Brain microvascular endothelial cell (primary cell): Measurements from ENCODE around the gene TMEM273.
A peak's percentile ranks its signal among the peaks of the same experiment; 100 is the strongest.

Experiments
- DNase-seq: peaks from one replicate; pipeline ENCODE4 v3.0.0-alpha.2; 2020
- H3K27ac ChIP-seq: fragments of 250-450 bp; sonication (Bioruptor Pico); 2 replicates; pipeline ENCODE4 v1.5.1; 2020; ENCODE audit warnings: mild to moderate bottlenecking, moderate library complexity
- H3K27me3 ChIP-seq: fragments of 250-450 bp; sonication (Bioruptor Pico); replicated peaks from 2 replicates; pipeline ENCODE4 v1.5.1; 2020; ENCODE audit warnings: mild to moderate bottlenecking
- H3K36me3 ChIP-seq: fragments of 250-450 bp; sonication (Bioruptor Pico); replicated peaks from 2 replicates; pipeline ENCODE4 v1.5.1; 2020; ENCODE audit warnings: mild to moderate bottlenecking
- H3K4me3 ChIP-seq: 2 replicates; pipeline ENCODE4 v1.5.1; 2011; ENCODE audit warnings: low read depth, mild to moderate bottlenecking, control low read depth, low read length, moderate library complexity
- CTCF ChIP-seq: IDR thresholded peaks from 2 replicates; pipeline ENCODE4 v1.5.1; 2011; ENCODE audit warnings: low read depth, mild to moderate bottlenecking, moderate library complexity, low read length, control low read depth, inconsistent platforms; ENCODE audit errors: missing control alignments
- in situ Hi-C: cut with HindIII; loops from 2 replicates; pipeline ENCODE4 v1.10.0; 2017; ENCODE audit warnings: low sequenced_read_pairs, low pct_ligation_motif_present

The TMEM273 gene

GRCh38 chr10:49166484-49167400, 21.4 kb downstream of the TMEM273 start:
- TF ChIP-seq CTCF: no peak
- no peaks in the 10 kb centered on the region for H3K36me3 ChIP-seq
- no peaks in the 10 kb centered on the region for H3K27me3 ChIP-seq
- no peak for DNase-seq
- H3K4me3 ChIP-seq: no peak overlapping the region
- no peak overlapping the region for H3K27ac ChIP-seq
- in situ Hi-C loops: no loop called here

GRCh38 chr10:49165821-49166483, 22.2 kb downstream of the TMEM273 start:
- in situ Hi-C loops: no loop called here
- Histone ChIP-seq H3K36me3 (no peaks in the 10 kb centered on the region), H3K27ac (no peak overlapping the region), H3K27me3 (no peaks in the 10 kb centered on the region), H3K4me3 (no peak overlapping the region)
- DNase-seq: no peak
- no peak for TF ChIP-seq CTCF

- Histone ChIP-seq H3K36me3 (no peaks in the 10 kb centered on the region), H3K4me3 (no peak overlapping the region), H3K27me3 (no peaks in the 10 kb centered on the region), H3K27ac (no peak overlapping the region)
- DNase-seq: no peak
- TF ChIP-seq CTCF: no peak
- in situ Hi-C loops: no loop called here
Measured at GRCh38 chr10:49165259-49165658, 22.9 kb downstream of the TMEM273 start.

- Histone ChIP-seq H3K36me3 (no peaks in the 10 kb centered on the region), H3K27me3 (no peaks in the 10 kb centered on the region), H3K27ac (no peak overlapping the region), H3K4me3 (no peak overlapping the region)
- peak; percentile 84 for TF ChIP-seq CTCF
- peak; percentile 34 for DNase-seq
- in situ Hi-C loops: no loop called here
Measured at GRCh38 chr10:49164559-49165188, 23.5 kb downstream of the TMEM273 start.

- no peak overlapping the region for H3K4me3 ChIP-seq
- no peak for TF ChIP-seq CTCF
- DNase-seq: peak; percentile 77
- no peaks in the 10 kb centered on the region for H3K27me3 ChIP-seq
- H3K27ac ChIP-seq: no peak overlapping the region
- no peaks in the 10 kb centered on the region for H3K36me3 ChIP-seq
- in situ Hi-C loops: no loop called here
Measured at GRCh38 chr10:49163741-49164140, 24.4 kb downstream of the TMEM273 start.
